Naive B cell (primary cell): Measurements from ENCODE around the gene SCMH1. TPM values are rescaled to one million over a fixed set of nuclear protein-coding genes. Genes with fewer than 3 reads are reported as not detected.

Experiments
- ATAC-seq, 2 donors: fragments of 150-1000 bp; cut with Tn5 transposase; 2 replicates each; pipeline ENCODE4 v1.10.0; 2021; ENCODE audit warnings: low read depth in 2 of 2, mild to moderate bottlenecking in 2 of 2, moderate library complexity in 2 of 2
- DNase-seq: peaks from one replicate; pipeline ENCODE4 v3.0.0; 2022
- H3K27ac Mint-ChIP-seq, 6 donors: one replicate each; pipeline ENCODE4 v1.8.0; 2020 to 2022; ENCODE audit warnings: mild to moderate bottlenecking in 6 of 6, mixed read lengths in 6 of 6, moderate library complexity in 5 of 6, inconsistent platforms in 2 of 6
- H3K27me3 Mint-ChIP-seq, 3 donors: one replicate each; pipeline ENCODE4 v1.8.0; 2021 to 2022; ENCODE audit warnings: mixed read lengths in 3 of 3, mild to moderate bottlenecking in 1 of 3
- H3K36me3 Mint-ChIP-seq, 2 donors: one replicate each; pipeline ENCODE4 v1.8.0; 2020 to 2022; ENCODE audit warnings: mixed read lengths in 2 of 2, inconsistent platforms in 1 of 2, mild to moderate bottlenecking in 1 of 2
- H3K4me1 Mint-ChIP-seq, 3 donors: one replicate each; pipeline ENCODE4 v1.8.0; 2020 to 2022; ENCODE audit warnings: mixed read lengths in 3 of 3, inconsistent platforms in 1 of 3, mild to moderate bottlenecking in 1 of 3, moderate library complexity in 1 of 3
- H3K4me3 Mint-ChIP-seq, 8 donors: one replicate each; pipeline ENCODE4 v1.8.0; 2020 to 2022; ENCODE audit warnings: mild to moderate bottlenecking in 8 of 8, mixed read lengths in 8 of 8, moderate library complexity in 8 of 8, inconsistent platforms in 2 of 8
- H3K9me3 Mint-ChIP-seq, 7 donors: one replicate each; pipeline ENCODE4 v1.8.0; 2020 to 2022; ENCODE audit warnings: mixed read lengths in 7 of 7, mild to moderate bottlenecking in 5 of 7, inconsistent platforms in 2 of 7, moderate library complexity in 1 of 7
- polyA plus RNA-seq, 6 donors: library from polyadenylated mRNA; unstranded; fragments of 300-500 nt; fragmentation: Illumina TruSeq; gene quantifications; one replicate each; pipeline ENCODE4 v1.2.3, GENCODE V29; 2021; ENCODE audit warnings: low read depth in 6 of 6

Gene SCMH1
- 10 to 100 TPM in 2 of 6 donors, 1 to 10 TPM in 4; 2.1 to 16.9 (median 6.2) TPM for polyA plus RNA-seq

- Mint-ChIP-seq H3K4me1 (peaks cover 12 to 16% (median 14%) of the 10 kb centered on the region in 3 donors), H3K9me3 (no peaks in the 10 kb centered on the region), H3K27me3 (peaks cover 0 to 5% (median 3%) of the 10 kb centered on the region in 3 donors), H3K27ac (peak within 1 kb of the TSS; percentile 64 to 97 (median 94)), H3K4me3 (peak within 1 kb of the TSS; percentile 90 to 95 (median 92)), H3K36me3 (no peaks in the 10 kb centered on the region)
- DNase-seq (peak; percentile 60), ATAC-seq (peak; percentile 65 to 67)
Observed at GRCh38 chr1:41241749-41242341, at the start of gene SCMH1. TSS of gene SCMH1 (minus strand) at chr1:41242306. CDS start at chr1:41186133, 56,173 bp downstream.

GRCh38 chr1:41291195-41291594 lies 49.1 kb upstream of the SCMH1 start:
- peaks cover 0 to 2% (median 0%) of the 10 kb centered on the region in 7 donors for H3K9me3 Mint-ChIP-seq
- no peaks in the 10 kb centered on the region for H3K36me3 Mint-ChIP-seq
- H3K4me3 Mint-ChIP-seq: no peak overlapping the region
- ATAC-seq (no peak), DNase-seq (no peak)
- peaks cover 23 to 69% (median 43%) of the 10 kb centered on the region in 3 donors for H3K27me3 Mint-ChIP-seq
- H3K27ac Mint-ChIP-seq: peak overlapping the region in 1 of 6 donors; percentile 8
- H3K4me1 Mint-ChIP-seq: no peaks in the 10 kb centered on the region

GRCh38 chr1:41289196-41289595 lies 47.1 kb upstream of the SCMH1 start:
- peaks cover 24 to 78% (median 50%) of the 10 kb centered on the region in 3 donors for H3K27me3 Mint-ChIP-seq

DNA sequence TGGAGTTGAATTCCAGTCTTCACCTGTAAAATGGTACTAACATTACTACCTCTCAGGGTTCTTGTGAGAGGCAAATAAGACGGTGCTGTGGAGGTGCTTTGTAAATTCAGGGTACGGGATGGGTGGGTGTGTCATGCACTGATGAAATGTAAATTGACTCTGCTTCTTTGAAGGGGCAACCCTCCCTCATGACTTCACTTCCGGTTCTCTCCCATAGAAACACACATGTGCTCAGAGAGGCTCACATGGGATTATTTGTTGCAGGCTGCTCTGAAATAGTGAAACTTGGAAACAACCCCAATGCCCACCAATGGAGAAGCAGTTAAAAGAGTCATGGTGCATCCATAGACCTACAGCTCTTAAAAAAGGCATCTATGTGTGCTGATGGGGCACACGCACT lies 44.9 kb upstream of the SCMH1 start:
- Mint-ChIP-seq H3K9me3 (peaks cover 0 to 2% (median 0%) of the 10 kb centered on the region in 7 donors), H3K4me1 (no peaks in the 10 kb centered on the region), H3K4me3 (peak overlapping the region in 1 of 8 donors; percentile 31), H3K36me3 (no peaks in the 10 kb centered on the region), H3K27me3 (peaks cover 30 to 80% (median 70%) of the 10 kb centered on the region in 3 donors), H3K27ac (no peak overlapping the region)
- ATAC-seq: no peak
- no peak for DNase-seq

More at GRCh38 chr1:41289196-41289595, 47.1 kb upstream of the SCMH1 start:
- no peak overlapping the region for H3K4me3 Mint-ChIP-seq
- no peaks in the 10 kb centered on the region for H3K4me1 Mint-ChIP-seq
- H3K27ac Mint-ChIP-seq: no peak overlapping the region
- ATAC-seq (no peak), DNase-seq (no peak)
- no peaks in the 10 kb centered on the region for H3K36me3 Mint-ChIP-seq
- peaks cover 0 to 2% (median 0%) of the 10 kb centered on the region in 7 donors for H3K9me3 Mint-ChIP-seq

GRCh38 chr1:41286486-41286885 lies 44.4 kb upstream of the SCMH1 start:
- no peaks in the 10 kb centered on the region for H3K36me3 Mint-ChIP-seq
- peaks cover 0 to 2% (median 0%) of the 10 kb centered on the region in 7 donors for H3K9me3 Mint-ChIP-seq
- no peaks in the 10 kb centered on the region for H3K4me1 Mint-ChIP-seq
- peaks cover 30 to 77% (median 70%) of the 10 kb centered on the region in 3 donors for H3K27me3 Mint-ChIP-seq
- H3K27ac Mint-ChIP-seq: no peak overlapping the region
- DNase-seq: no peak
- no peak for ATAC-seq
- H3K4me3 Mint-ChIP-seq: no peak overlapping the region

DNA sequence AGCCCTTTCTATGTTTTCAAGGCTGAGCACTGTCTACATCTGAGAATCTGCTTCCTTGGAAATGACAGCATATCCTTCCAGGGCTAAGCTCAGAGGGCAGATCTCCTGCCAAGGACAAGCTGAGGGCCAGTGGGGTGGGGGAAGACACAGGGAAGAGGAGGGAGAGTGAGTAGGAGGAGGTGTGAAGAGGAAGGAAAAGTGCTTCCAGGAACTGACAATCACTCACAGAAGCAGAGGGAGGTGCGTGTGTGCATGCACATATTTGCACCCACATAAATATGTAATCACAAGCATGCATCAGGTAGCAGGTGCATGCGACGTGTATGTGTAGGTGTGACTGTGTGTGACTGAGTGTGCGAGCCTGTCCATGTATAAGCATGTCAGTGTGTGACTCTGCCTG lies 43.7 kb upstream of the SCMH1 start:
- H3K4me3 Mint-ChIP-seq: no peak overlapping the region
- peak overlapping the region in 1 of 6 donors; percentile 42 for H3K27ac Mint-ChIP-seq
- H3K4me1 Mint-ChIP-seq: no peaks in the 10 kb centered on the region
- no peak for ATAC-seq
- H3K9me3 Mint-ChIP-seq: peaks cover 0 to 2% (median 0%) of the 10 kb centered on the region in 7 donors
- H3K27me3 Mint-ChIP-seq: peaks cover 30 to 77% (median 69%) of the 10 kb centered on the region in 3 donors
- no peak for DNase-seq
- H3K36me3 Mint-ChIP-seq: no peaks in the 10 kb centered on the region

- no peaks in the 10 kb centered on the region for H3K4me1 Mint-ChIP-seq
- ATAC-seq (no peak), DNase-seq (no peak)
- H3K36me3 Mint-ChIP-seq: no peaks in the 10 kb centered on the region
- H3K4me3 Mint-ChIP-seq: no peak overlapping the region
- no peaks in the 10 kb centered on the region for H3K9me3 Mint-ChIP-seq
- H3K27me3 Mint-ChIP-seq: peaks cover 26 to 72% (median 55%) of the 10 kb centered on the region in 3 donors
- no peak overlapping the region for H3K27ac Mint-ChIP-seq
Observed at GRCh38 chr1:41284121-41284520, 42.0 kb upstream of the SCMH1 start.

DNA sequence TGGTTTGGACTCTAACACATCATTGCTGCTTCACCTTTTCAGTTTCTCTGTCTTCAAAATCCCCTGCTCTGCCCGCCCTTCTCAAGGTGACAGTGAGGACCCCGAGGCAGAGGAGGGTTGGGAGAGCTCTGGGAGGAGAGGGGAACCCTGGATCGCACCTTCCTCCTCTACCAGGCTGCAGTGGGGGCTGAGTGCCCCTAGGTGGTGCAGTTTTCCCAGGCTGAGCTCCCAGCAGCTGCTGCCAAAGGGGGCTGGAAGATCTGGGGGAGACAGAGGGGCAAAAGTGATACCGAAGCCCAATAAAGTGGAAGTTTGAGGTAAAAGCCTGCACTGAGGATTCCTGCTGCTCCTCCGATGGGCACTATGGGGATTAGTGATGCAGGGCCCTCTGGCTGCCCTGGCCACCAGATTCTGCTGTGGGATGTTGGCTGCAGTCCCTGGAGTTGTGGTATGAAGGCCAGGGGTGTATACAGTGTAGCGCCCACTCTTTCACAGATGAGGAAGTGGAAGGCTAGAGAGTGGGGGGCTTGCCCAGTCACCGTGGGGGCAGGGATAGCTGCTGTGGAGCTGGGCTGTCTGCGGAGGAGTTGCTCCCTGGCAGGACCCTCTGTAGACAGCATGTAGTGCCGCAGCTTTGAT lies 40.7 kb upstream of the SCMH1 start:
- DNase-seq: peak; percentile 15
- ATAC-seq: peak in 1 of 2 donors; percentile 43
- no peaks in the 10 kb centered on the region for H3K9me3 Mint-ChIP-seq
- no peak overlapping the region for H3K27ac Mint-ChIP-seq
- H3K36me3 Mint-ChIP-seq: no peaks in the 10 kb centered on the region
- H3K27me3 Mint-ChIP-seq: peaks cover 17 to 71% (median 56%) of the 10 kb centered on the region in 3 donors
- H3K4me1 Mint-ChIP-seq: no peaks in the 10 kb centered on the region
- no peak overlapping the region for H3K4me3 Mint-ChIP-seq

GRCh38 chr1:41281334-41281733 lies 39.2 kb upstream of the SCMH1 start:
- Mint-ChIP-seq H3K4me1 (no peaks in the 10 kb centered on the region), H3K27me3 (peaks cover 15 to 64% (median 58%) of the 10 kb centered on the region in 3 donors), H3K36me3 (no peaks in the 10 kb centered on the region), H3K9me3 (no peaks in the 10 kb centered on the region), H3K27ac (no peak overlapping the region), H3K4me3 (no peak overlapping the region)
- DNase-seq (no peak), ATAC-seq (no peak)

DNA sequence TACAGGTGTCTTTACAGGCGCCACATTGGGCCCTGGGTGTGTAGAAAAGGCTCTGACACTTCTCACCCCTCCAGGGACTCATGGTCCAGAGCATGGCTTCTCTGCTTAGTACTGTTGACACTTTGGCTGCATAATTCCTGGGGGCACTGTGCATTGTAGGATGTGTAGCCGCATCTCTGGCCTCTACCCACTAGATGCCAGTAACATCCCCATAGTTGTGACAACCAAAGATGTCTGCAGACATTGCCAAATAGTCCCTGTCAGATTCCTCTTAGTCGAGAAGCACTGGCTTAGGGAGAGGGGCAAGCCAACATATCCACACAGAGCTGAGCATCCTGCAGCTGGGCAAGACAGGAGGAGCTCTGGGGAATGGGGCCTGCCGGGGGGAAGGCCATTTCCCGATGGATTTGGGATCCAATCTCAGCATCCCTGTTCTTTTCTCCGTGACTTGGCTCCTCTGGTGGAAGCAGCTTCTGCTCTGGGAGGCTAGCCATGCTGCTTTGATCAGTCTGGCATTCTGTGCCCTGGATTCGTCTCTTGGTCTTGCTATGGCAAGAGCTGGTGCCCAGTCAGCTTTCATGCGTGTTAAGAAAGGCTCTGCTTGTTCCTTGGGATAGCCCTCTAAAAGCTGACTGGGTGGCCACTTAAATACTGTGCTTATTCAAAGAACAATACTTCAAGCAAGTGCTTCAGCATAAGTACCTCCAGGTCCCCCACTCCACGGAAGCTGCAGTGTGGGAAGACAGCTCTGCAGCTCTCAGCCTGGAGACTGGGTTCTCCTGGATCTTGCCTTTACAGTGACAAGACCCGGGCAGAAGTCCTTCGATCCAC lies 38.3 kb upstream of the SCMH1 start:
- H3K27me3 Mint-ChIP-seq: peaks cover 12 to 55% (median 51%) of the 10 kb centered on the region in 3 donors
- no peaks in the 10 kb centered on the region for H3K4me1 Mint-ChIP-seq
- H3K4me3 Mint-ChIP-seq: no peak overlapping the region
- no peak for DNase-seq
- H3K27ac Mint-ChIP-seq: no peak overlapping the region
- no peaks in the 10 kb centered on the region for H3K36me3 Mint-ChIP-seq
- no peaks in the 10 kb centered on the region for H3K9me3 Mint-ChIP-seq
- no peak for ATAC-seq

GRCh38 chr1:41278076-41278475 lies 36.0 kb upstream of the SCMH1 start:
- no peak overlapping the region for H3K4me3 Mint-ChIP-seq
- peaks cover 14 to 46% (median 34%) of the 10 kb centered on the region in 3 donors for H3K27me3 Mint-ChIP-seq
- no peak for ATAC-seq
- no peak overlapping the region for H3K27ac Mint-ChIP-seq
- no peaks in the 10 kb centered on the region for H3K36me3 Mint-ChIP-seq
- H3K4me1 Mint-ChIP-seq: no peaks in the 10 kb centered on the region
- no peak for DNase-seq
- no peaks in the 10 kb centered on the region for H3K9me3 Mint-ChIP-seq

- H3K27ac Mint-ChIP-seq: peak overlapping the region in 2 of 6 donors; percentile 8 to 57
- H3K9me3 Mint-ChIP-seq: no peaks in the 10 kb centered on the region
- no peaks in the 10 kb centered on the region for H3K36me3 Mint-ChIP-seq
- H3K4me3 Mint-ChIP-seq: no peak overlapping the region
- no peaks in the 10 kb centered on the region for H3K4me1 Mint-ChIP-seq
- H3K27me3 Mint-ChIP-seq: peaks cover 9 to 41% (median 28%) of the 10 kb centered on the region in 3 donors
- no peak for ATAC-seq
- DNase-seq: no peak
Observed at GRCh38 chr1:41277371-41277975, 35.4 kb upstream of the SCMH1 start.

- Mint-ChIP-seq H3K27me3 (peaks cover 15 to 33% (median 21%) of the 10 kb centered on the region in 3 donors), H3K27ac (no peak overlapping the region), H3K9me3 (no peaks in the 10 kb centered on the region), H3K36me3 (no peaks in the 10 kb centered on the region), H3K4me3 (no peak overlapping the region), H3K4me1 (no peaks in the 10 kb centered on the region)
- ATAC-seq (no peak), DNase-seq (no peak)
Observed at GRCh38 chr1:41275831-41276230, 33.7 kb upstream of the SCMH1 start.
